GM21447 (cell line): ENCODE results near the gene MAEA.

Experiments used
- ATAC-seq: cut with Tn5 transposase; IDR thresholded peaks from one replicate; pipeline ENCODE4 v1.9.1; 2021; ENCODE audit not compliant: unreplicated experiment

Gene MAEA

DNA sequence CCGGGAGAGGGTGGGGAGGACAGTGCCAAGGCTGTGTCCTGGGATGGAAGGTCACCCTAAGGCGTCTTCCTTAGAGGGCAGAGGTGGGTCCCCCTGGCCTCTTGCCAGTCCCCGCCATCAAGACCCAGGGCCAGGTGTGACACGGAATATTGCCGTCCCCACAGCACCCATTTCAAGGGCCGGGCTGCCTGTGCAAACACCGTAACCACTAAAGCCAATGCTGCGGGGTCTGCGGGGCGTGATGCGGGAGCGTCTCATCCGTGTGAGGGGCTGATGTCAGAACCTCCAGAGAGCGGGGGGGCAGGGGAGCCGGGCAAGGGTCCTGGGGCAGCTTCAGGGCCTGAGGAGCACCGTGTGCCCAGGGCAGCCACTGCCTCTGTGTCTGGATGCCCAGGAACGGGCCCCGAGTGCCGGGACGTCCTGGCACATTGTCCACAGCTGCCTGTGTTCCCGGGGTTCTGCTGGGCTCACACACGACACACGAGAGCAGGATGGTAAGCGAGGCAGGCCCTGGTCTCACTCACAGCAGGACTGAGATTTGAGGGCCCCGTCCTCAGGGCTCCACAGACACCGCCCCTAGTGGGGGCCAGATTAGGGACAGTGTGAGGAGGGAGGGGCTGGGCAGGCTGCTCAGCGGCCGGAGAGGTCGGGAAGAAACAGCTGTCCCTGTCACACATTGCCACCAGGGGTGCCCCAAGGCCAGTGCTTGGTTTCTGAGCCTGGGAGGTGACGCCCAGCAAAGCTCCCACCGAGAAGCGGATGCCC is 87.3 kb downstream of the MAEA start:
- ATAC-seq, result no peak

DNA sequence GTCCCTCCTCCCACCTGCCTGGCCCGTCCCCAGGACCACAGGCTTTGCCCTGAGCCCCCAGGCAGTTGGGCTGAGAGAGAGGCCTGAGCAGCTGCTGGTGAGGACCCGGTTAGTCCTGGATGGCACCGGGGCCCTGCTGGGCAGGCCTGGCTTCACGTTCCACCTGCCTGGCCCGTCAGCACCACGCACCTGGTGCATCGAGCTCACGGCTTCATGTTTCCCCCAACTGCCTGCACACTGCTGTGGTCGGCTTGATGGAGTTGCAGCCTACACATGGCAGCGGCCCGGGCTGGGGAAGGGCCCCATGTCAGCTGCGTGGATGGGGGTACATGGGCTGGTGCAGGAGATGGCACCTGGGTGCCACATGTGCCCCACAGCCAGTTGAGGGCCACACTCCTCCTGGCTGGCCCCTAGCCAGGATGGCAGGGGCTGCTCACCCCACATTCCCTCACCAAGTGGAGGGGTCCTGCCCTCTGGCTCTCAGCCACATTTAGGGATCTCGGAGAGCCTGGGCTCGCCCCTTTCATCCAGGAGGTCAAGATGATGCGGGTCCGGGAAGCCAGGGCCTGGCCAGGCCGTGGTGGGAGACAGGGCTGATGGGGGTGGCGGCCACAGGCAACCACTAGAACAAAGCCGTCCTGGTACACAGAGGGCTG is 88.0 kb downstream of the MAEA start:
- no peak for ATAC-seq

DNA sequence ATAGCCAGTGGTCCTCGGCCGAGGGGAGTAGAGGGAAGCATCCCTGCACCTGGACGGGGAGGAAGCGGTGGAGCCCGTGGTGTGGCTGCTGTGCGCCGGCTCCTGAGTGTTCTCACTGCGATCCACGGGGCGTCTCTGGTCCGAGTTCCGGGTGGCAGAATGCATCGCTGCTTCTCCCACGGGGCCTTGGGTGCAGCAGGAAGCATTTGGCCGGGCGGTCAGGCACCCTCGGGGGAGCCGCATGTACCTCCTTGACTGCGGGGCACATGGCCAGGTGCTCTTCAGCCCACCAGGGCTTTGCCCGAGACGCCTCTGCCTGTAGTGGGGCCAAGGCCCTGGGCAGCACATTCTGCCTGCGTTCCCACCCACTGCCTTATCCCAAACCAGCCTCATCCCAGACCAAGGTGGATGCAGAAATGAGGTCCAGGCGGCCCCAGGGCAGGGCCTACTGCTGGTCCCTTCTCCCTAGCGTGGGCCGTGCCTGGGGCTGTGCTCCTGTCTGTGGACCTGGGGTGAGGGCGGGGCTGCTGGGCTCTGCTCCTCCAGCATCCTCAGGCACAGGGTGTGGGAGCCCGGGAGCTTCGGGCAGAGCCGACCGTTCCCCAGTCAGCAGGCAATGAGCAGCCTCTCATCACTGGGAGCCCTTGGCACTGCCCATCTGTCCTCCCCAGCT is 89.0 kb downstream of the MAEA start:
- ATAC-seq, result no peak

DNA sequence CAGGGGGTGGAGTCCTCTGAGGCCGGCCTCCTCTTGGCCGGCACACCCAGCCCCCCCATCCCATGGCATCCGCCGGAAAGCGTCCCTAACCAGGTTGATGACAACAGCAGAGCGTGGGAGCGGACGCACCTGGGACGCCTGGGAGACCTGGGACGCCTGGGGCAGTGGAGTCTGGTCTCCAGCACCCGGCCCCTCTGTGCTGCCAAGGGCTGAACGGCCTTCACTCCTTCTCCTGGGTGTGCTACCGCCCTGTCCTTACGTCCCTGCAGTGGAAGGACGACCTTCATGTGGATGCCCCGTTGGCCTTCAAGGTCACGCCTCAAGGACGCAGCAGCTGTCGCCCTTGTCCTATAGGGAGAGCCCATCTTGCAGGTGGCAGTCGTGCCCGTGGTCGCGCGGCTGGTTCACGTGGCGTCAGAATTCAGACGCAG is 89.7 kb downstream of the MAEA start:
- ATAC-seq, result no peak

DNA sequence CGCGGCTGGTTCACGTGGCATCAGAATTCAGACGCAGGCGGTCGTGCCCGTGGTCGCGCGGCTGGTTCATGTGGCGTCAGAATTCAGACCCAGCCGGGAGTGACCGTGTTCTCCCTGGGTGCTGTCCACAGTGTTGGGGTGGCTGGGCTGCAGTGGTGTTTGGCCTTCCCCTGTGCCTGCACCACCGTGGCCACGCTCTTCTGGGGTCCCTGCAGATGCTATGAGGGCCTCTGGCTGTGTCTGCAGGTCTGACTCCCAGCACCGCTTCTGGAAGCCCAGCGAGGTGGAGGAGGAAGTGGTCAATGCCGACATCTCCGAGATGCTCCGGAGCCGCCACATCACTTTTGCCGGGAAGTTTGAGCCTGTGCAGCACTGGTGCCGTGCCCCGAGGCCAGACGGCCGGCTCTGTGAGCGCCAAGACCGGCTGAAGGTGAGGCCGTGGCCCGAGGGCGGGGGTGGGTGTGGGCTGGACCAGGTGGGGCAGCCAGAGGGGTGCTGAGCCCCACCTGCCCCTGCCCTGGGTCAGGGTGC is 90.2 kb downstream of the MAEA start:
- ATAC-seq, result no peak

DNA sequence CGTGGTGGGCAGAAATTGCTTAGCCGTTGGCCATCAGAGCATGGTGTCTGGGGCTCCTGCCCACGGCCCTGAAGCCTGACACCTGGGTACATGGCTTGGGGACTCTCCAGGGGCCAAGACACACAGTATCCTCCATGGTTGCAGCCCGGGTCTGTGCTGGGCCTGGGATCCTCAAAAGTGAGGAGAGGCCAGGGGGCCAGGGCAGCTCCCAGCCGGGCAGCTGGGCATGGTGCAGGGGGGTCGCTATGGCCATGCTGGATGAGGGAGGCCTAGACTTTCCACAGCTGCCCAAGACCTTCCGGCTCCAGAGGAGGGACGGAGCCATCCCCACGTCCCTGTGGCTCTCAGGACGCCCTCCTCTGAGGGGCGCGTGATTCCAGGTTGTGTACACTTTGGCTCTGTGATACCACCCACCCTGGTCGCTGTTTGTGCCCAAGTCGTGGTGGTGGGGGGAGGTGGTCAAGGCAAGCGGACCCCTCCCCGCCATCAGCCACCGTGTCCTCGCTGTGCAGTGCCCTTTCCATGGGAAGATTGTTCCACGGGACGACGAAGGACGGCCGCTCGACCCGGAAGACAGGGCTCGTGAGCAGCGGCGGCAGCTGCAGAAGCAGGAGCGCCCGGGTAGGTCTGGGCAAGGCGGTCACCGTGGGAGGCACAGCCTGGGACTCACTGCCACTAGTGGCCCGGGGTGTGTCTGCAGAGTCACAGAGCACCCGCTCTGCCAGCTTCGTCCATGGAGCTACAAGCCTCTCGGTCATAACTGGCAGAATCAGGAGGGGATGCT is 90.9 kb downstream of the MAEA start:
- no peak for ATAC-seq

GRCh38 chr4:1381181-1381621 is 91.5 kb downstream of the MAEA start:
- no peak for ATAC-seq

DNA sequence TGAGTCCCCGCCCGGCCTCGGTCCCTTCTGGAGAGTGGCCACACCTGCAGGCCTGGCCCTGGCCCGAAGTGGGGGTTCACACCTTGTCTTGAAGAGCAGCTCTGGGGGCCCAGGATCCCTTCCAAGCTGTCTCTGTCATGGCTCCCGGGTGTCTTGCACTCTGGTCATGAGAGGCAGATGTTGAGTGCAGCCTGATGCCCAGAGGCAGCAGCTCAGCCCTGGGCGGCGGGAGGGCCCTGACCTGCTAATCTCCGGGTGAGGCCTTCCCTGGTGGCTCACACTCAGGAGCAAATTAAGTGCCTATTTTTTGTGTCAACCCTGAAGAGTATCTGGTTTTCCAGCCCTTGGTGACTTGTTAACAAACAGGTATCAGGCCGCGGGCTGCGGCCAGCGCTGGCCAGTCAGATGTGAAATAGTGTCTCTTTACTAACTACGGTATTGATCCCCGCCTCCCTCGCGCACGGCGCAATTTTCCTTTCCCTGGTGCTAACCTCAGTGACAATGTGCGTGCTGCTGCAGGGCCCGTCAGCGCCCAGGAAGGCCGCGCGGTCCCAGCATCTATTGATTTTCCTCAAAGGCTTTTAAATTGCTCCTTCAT is 92.4 kb downstream of the MAEA start:
- no peak for ATAC-seq

DNA sequence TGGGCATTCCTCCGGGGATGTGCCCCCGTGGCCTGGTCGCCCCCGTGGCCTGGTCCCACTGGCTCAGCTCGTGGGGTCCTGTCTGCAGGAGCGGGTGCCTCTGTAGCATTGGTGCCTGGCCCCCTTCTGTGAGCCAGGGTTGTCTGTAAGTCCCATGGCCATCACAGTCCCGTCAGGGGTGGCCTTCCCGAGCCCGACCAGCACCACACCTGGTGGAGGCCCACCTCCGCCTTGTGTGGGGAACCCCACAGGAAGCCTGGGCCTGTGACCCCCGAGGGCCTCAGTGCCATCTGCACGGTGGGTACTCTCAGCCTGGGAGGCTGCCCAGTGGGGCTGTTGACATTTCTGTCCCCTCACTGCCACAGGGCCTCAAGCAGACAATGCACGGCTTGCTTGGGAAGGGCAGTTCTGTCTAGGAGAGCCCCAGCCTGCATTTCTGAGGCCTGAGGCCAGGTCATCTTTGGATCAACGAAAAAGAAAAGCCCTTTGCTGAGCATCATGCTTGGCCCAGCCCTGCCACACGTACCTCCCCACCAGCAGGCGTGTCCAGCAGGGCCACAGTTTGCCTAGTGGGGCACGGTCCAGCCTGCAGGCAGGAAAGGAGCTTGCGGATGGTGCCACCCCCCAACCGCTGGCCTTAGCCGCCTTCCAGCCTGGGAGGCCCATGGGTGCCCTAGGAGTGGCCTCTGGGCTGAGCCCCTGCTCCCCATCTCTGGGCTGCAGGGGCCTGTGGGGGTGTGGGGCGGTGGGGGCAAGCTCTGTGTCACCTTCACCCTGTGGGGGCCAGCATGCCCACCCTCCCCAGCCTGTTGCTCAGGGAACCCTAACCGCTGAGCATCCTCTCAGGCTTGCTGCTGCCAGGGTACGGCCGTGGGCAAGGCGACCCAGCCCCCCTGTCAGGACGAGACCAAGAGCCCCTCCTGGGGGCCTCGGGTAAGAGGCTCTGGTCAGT is 93.4 kb downstream of the MAEA start:
- ATAC-seq, result no peak

DNA sequence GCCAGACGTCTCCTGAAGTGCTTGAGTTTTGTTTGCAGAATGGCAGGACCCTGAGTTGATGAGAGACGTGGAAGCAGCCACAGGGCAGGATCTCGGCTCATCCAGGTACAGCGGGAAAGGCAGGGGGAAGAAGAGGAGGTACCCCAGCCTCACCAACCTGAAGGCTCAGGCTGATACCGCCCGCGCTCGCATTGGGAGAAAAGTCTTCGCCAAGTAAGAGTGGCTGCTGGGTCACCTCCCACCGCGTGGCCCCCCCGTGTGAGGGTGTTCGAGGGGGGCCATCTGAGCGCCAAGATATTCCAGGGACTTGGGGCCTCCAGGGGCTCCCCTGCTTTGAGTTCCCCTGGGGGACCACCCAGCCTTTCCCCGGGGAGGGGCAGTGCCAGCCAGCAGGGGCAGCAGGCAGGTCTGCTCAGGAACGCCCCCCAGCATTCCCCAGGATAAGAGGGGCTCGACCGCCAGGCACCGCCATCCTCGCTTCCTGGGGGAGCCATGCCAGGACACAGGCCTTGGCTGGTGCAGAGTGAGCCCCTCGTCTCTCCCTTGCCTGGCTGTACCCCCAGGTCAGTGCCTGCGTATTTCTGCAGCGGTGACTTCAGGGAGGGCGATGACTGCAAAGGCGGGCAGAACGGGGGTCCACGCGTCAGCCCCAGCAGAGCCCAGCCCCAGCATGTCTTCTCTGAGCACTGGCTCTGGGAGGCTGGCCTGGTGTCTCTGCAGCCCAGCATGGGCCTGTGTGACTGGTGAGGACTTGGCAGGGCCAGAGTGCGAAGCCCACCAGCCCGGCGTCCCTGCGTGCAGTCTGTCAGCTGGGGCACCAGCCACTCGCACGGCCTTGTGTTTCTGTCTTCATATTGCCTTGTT is 94.3 kb downstream of the MAEA start:
- no peak for ATAC-seq

- no peak for ATAC-seq
Measured at GRCh38 chr4:1384675-1385372, 95.1 kb downstream of the MAEA start.

GRCh38 chr4:1385373-1386340 is 96.0 kb downstream of the MAEA start:
- ATAC-seq, result no peak
